GM19351 (cell line): ENCODE measurements around the gene TMEM126B.
A peak's percentile ranks its signal among the peaks of the same experiment; 100 is the strongest.
"Not testable (repeated sequence)": the region's sequence is repeated elsewhere in the genome, so short reads cannot be mapped to it uniquely, and the experiment has no call there.

Experiments used
- ATAC-seq: cut with Tn5 transposase; IDR thresholded peaks from one replicate; pipeline ENCODE4 v1.9.1; 2021; ENCODE audit warnings: mild to moderate bottlenecking, moderate library complexity; ENCODE audit not compliant: unreplicated experiment

Gene TMEM126B

GRCh38 chr11:85647604-85648299, 19.4 kb downstream of the TMEM126B start, which contains the start of gene TMEM126A:
Gene TMEM126A, plus strand, starts transcription at chr11:85647967. Its CDS starts 2,289 bp downstream, at chr11:85650256.
- ATAC-seq, result peak; percentile 98

- no peak for ATAC-seq
Measured at GRCh38 chr11:85651118-85651517, 22.7 kb downstream of the TMEM126B start.

- ATAC-seq, result no peak
Measured at GRCh38 chr11:85652786-85653447, 24.5 kb downstream of the TMEM126B start.

- not testable (repeated sequence) for ATAC-seq
Measured at GRCh38 chr11:85654343-85654742, 25.9 kb downstream of the TMEM126B start.

- ATAC-seq, result no peak
Measured at GRCh38 chr11:85656777-85657176, 28.4 kb downstream of the TMEM126B start.

- ATAC-seq, result no peak
Measured at GRCh38 chr11:85658180-85658579, 29.8 kb downstream of the TMEM126B start.

- no peak for ATAC-seq
Measured at GRCh38 chr11:85661972-85662664, 33.7 kb downstream of the TMEM126B start.

GRCh38 chr11:85663080-85663752, 34.8 kb downstream of the TMEM126B start:
- no peak for ATAC-seq

- peak; percentile 68 for ATAC-seq
Measured at GRCh38 chr11:85663753-85664614, 35.6 kb downstream of the TMEM126B start.

- peak; percentile 85 for ATAC-seq
Measured at GRCh38 chr11:85664615-85665481, 36.5 kb downstream of the TMEM126B start, which contains the start of gene CREBZF. Gene CREBZF, minus strand, starts transcription at chr11:85665129. Its CDS starts 254 bp downstream, at chr11:85664875.

GRCh38 chr11:85665733-85666132, 37.3 kb downstream of the TMEM126B start:
- no peak for ATAC-seq

GRCh38 chr11:85666687-85667086, 38.3 kb downstream of the TMEM126B start:
- ATAC-seq, result no peak

GRCh38 chr11:85668157-85668556, 39.8 kb downstream of the TMEM126B start:
- ATAC-seq, result no peak

GRCh38 chr11:85670949-85671663, 42.7 kb downstream of the TMEM126B start:
- not testable (repeated sequence) for ATAC-seq

GRCh38 chr11:85672105-85672902, 43.9 kb downstream of the TMEM126B start:
- no peak for ATAC-seq

GRCh38 chr11:85673393-85673792, 45.0 kb downstream of the TMEM126B start:
- no peak for ATAC-seq

- no peak for ATAC-seq
Measured at GRCh38 chr11:85679576-85679975, 51.2 kb downstream of the TMEM126B start.

- no peak for ATAC-seq
Measured at GRCh38 chr11:85680897-85681296, 52.5 kb downstream of the TMEM126B start.
